WTC11 (cell line): ENCODE data around the gene SCYGR3. TPM values are rescaled to one million over a fixed set of nuclear protein-coding genes. Genes with fewer than 3 reads are reported as not detected.

Source experiments
- ATAC-seq: fragments of 200-7000 bp; cut with Tn5 transposase; 2 replicates; pipeline ENCODE4 v1.10.0; 2021; ENCODE audit warnings: mild to moderate bottlenecking, moderate library complexity
- CTCF ChIA-PET: fragments of 300-600 bp; sonication (Branson Sonifier 250); formaldehyde crosslinking; loops from one replicate; lab custom pipeline; 2021; ENCODE audit warnings: antibody characterized with exemption; lab: Charles Lee
- POLR2A ChIA-PET: fragments of 350-600 bp; sonication (Branson Sonifier 250); formaldehyde crosslinking; loops from one replicate; lab custom pipeline; 2021; ENCODE audit warnings: antibody characterized with exemption; lab: Charles Lee
- DNase-seq: peaks from one replicate; pipeline ENCODE4 v3.0.0; 2021; ENCODE audit warnings: low spot score
- H3K27ac Mint-ChIP-seq: 2 replicates; pipeline ENCODE4 v1.8.0; 2021; ENCODE audit warnings: mixed read lengths
- H3K27me3 Mint-ChIP-seq: 2 replicates; pipeline ENCODE4 v1.8.0; 2021; ENCODE audit warnings: low read depth, mild to moderate bottlenecking, moderate library complexity, mixed read lengths
- H3K36me3 Mint-ChIP-seq: 2 replicates; pipeline ENCODE4 v1.8.0; 2021; ENCODE audit warnings: mixed read lengths
- H3K4me1 Mint-ChIP-seq: 2 replicates; pipeline ENCODE4 v1.8.0; 2022; ENCODE audit warnings: mixed read lengths
- H3K4me3 Mint-ChIP-seq: 2 replicates; pipeline ENCODE4 v1.8.0; 2021; ENCODE audit warnings: mild to moderate bottlenecking, moderate library complexity, mixed read lengths
- H3K9me3 Mint-ChIP-seq: 2 replicates; pipeline ENCODE4 v1.8.0; 2021; ENCODE audit warnings: mixed read lengths
- CBFB ChIP-seq: sonication (generic); formaldehyde crosslinking; IDR thresholded peaks from 2 replicates; pipeline ENCODE4 v1.8.1; 2022; ENCODE audit warnings: mild to moderate bottlenecking, low read depth, missing genetic modification reagents
- CREB1 ChIP-seq: sonication (generic); formaldehyde crosslinking; IDR thresholded peaks from 2 replicates; pipeline ENCODE4 v1.8.0; 2023; ENCODE audit warnings: mild to moderate bottlenecking, missing genetic modification reagents
- CREM ChIP-seq: sonication (generic); formaldehyde crosslinking; IDR thresholded peaks from 2 replicates; pipeline ENCODE4 v1.8.1; 2022; ENCODE audit warnings: mild to moderate bottlenecking, missing genetic modification reagents, moderate library complexity
- EMX1 ChIP-seq: fragments of 250-450 bp; sonication (Bioruptor Pico); IDR thresholded peaks from 2 replicates; pipeline ENCODE4 v1.8.0; 2021; ENCODE audit warnings: mild to moderate bottlenecking
- FOXK1 ChIP-seq: sonication (generic); formaldehyde crosslinking; IDR thresholded peaks from 2 replicates; pipeline ENCODE4 v1.8.0; 2022; ENCODE audit warnings: mild to moderate bottlenecking, moderate library complexity, missing genetic modification reagents
- GTF2I ChIP-seq: fragments of 250-450 bp; sonication (Bioruptor Pico); conservative IDR thresholded peaks from 2 replicates; pipeline ENCODE4 v1.4.0; 2021; ENCODE audit warnings: mild to moderate bottlenecking
- JAZF1 ChIP-seq: fragments of 250-450 bp; sonication (Bioruptor Pico); IDR thresholded peaks from 2 replicates; pipeline ENCODE4 v1.9.0; 2021; ENCODE audit warnings: moderate library complexity, mild to moderate bottlenecking, inconsistent platforms
- NFE2L1 ChIP-seq: sonication (generic); formaldehyde crosslinking; IDR thresholded peaks from 2 replicates; pipeline ENCODE4 v1.8.1; 2023; ENCODE audit warnings: missing genetic modification reagents
- NFYB ChIP-seq: sonication (generic); formaldehyde crosslinking; conservative IDR thresholded peaks from 2 replicates; pipeline ENCODE4 v1.8.0; 2022; ENCODE audit warnings: low read depth, missing genetic modification reagents
- NR1H2 ChIP-seq: sonication (generic); formaldehyde crosslinking; IDR thresholded peaks from 2 replicates; pipeline ENCODE4 v1.9.0; 2021; ENCODE audit warnings: mild to moderate bottlenecking, moderate library complexity, missing genetic modification reagents
- NR2C2 ChIP-seq: sonication (generic); formaldehyde crosslinking; IDR thresholded peaks from 2 replicates; pipeline ENCODE4 v1.8.0; 2022; ENCODE audit warnings: mild to moderate bottlenecking, missing genetic modification reagents
- NR3C1 ChIP-seq: sonication (generic); formaldehyde crosslinking; conservative IDR thresholded peaks from 2 replicates; pipeline ENCODE4 v1.8.1; 2023; ENCODE audit warnings: low read depth, mild to moderate bottlenecking, missing genetic modification reagents
- OVOL2 ChIP-seq: fragments of 250-450 bp; sonication (Bioruptor Pico); IDR thresholded peaks from 2 replicates; pipeline ENCODE4 v1.9.0; 2021; ENCODE audit warnings: mild to moderate bottlenecking, borderline replicate concordance
- SOX15 ChIP-seq: fragments of 250-450 bp; sonication (Bioruptor Pico); IDR thresholded peaks from 2 replicates; pipeline ENCODE4 v1.9.0; 2021; ENCODE audit warnings: mild to moderate bottlenecking
- TCF7 ChIP-seq: sonication (generic); formaldehyde crosslinking; IDR thresholded peaks from 2 replicates; pipeline ENCODE4 v1.8.0; 2022; ENCODE audit warnings: mild to moderate bottlenecking, low read depth, missing genetic modification reagents, moderate library complexity
- ZBTB21 ChIP-seq: sonication (generic); formaldehyde crosslinking; IDR thresholded peaks from 2 replicates; pipeline ENCODE4 v1.8.1; 2023; ENCODE audit warnings: mild to moderate bottlenecking, missing genetic modification reagents, borderline replicate concordance
- ZNF219 ChIP-seq: sonication (generic); formaldehyde crosslinking; IDR thresholded peaks from 2 replicates; pipeline ENCODE4 v1.8.0; 2023; ENCODE audit warnings: missing genetic modification reagents, mild to moderate bottlenecking, borderline replicate concordance
- ZNF416 ChIP-seq: fragments of 250-450 bp; sonication (Bioruptor Pico); IDR thresholded peaks from 2 replicates; pipeline ENCODE4 v1.9.0; 2021; ENCODE audit warnings: mild to moderate bottlenecking, inconsistent platforms
- ZNF423 ChIP-seq: fragments of 250-450 bp; sonication (Bioruptor Pico); IDR thresholded peaks from 2 replicates; pipeline ENCODE4 v2.1.2; 2022; ENCODE audit warnings: mild to moderate bottlenecking, moderate library complexity
- total RNA-seq: library from RNA; stranded (reverse); gene quantifications from 3 replicates; pipeline ENCODE4 v1.2.3, GENCODE V29; 2021
- TF ChIP-seq, protein P1 (sequence below): sonication (generic); formaldehyde crosslinking; IDR thresholded peaks from 2 replicates; pipeline ENCODE4 v1.8.1; 2023; ENCODE audit warnings: mild to moderate bottlenecking, missing genetic modification reagents
- TF ChIP-seq, protein P2 (sequence below): sonication (generic); formaldehyde crosslinking; IDR thresholded peaks from 2 replicates; pipeline ENCODE4 v1.8.1; 2022; ENCODE audit warnings: low read depth, missing genetic modification reagents, borderline replicate concordance
- TF ChIP-seq, protein P3 (sequence below): sonication (generic); formaldehyde crosslinking; IDR thresholded peaks from 2 replicates; pipeline ENCODE4 v1.8.1; 2022; ENCODE audit warnings: missing genetic modification reagents, borderline replicate concordance
- TF ChIP-seq, protein P4 (sequence below): sonication (generic); formaldehyde crosslinking; IDR thresholded peaks from 2 replicates; pipeline ENCODE4 v1.8.0; 2022; ENCODE audit warnings: mild to moderate bottlenecking, missing genetic modification reagents
- TF ChIP-seq, protein P5 (sequence below): sonication (generic); formaldehyde crosslinking; IDR thresholded peaks from 2 replicates; pipeline ENCODE4 v1.8.1; 2022; ENCODE audit warnings: mild to moderate bottlenecking, moderate library complexity, missing genetic modification reagents
- TF ChIP-seq, protein P6 (sequence below): sonication (generic); formaldehyde crosslinking; conservative IDR thresholded peaks from 2 replicates; pipeline ENCODE4 v1.8.1; 2022; ENCODE audit warnings: mild to moderate bottlenecking, missing genetic modification reagents
- TF ChIP-seq, protein P7 (sequence below): sonication (generic); formaldehyde crosslinking; IDR thresholded peaks from 2 replicates; pipeline ENCODE4 v1.8.1; 2023; ENCODE audit warnings: mild to moderate bottlenecking, missing genetic modification reagents, moderate library complexity

SCYGR3 gene
- total RNA-seq, 1 experiment from 2014 or later = not detected

DNA sequence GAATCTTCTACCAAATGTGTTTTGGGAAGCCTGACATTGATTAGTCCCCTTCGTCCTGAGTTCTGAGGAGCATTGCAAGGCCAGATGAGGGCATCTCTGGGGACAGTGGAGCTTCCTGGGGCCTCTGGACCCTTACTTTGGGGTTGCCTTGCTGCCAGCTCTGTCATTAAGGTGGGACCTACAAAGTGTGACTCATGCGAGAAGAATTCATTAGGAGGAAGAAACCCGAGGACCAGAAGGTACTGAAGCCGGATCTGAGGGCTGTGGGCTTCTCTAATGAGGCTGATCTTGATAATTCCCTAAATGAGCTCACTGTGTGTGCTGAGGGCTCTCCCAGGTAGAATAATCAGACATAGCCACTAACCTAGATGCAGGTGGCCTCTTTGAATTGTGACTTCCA is 16.6 kb downstream of the SCYGR3 start:
- POLR2A ChIA-PET = interaction anchor here (0.6 kb wide), 1 partner anchor 362 kb away, joined by 3 read pairs; no protein-coding TSS in a partner anchor
- no peaks in the 10 kb centered on the region for H3K9me3 Mint-ChIP-seq
- DNase-seq (no peak), ATAC-seq (peak; percentile 67)
- CTCF ChIA-PET = interaction anchor here (1.1 to 1.7 kb wide), 3 partner anchors 60 to 192 kb away, joined by 3 to 7 read pairs (median 4); no protein-coding TSS in a partner anchor
- TF ChIP-seq, protein P1, sequence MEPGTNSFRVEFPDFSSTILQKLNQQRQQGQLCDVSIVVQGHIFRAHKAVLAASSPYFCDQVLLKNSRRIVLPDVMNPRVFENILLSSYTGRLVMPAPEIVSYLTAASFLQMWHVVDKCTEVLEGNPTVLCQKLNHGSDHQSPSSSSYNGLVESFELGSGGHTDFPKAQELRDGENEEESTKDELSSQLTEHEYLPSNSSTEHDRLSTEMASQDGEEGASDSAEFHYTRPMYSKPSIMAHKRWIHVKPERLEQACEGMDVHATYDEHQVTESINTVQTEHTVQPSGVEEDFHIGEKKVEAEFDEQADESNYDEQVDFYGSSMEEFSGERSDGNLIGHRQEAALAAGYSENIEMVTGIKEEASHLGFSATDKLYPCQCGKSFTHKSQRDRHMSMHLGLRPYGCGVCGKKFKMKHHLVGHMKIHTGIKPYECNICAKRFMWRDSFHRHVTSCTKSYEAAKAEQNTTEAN (CRISPR knock-in tag) = no peak
- no peak for TF ChIP-seq SOX15 (CRISPR knock-in tag)
- TF ChIP-seq, protein P2, sequence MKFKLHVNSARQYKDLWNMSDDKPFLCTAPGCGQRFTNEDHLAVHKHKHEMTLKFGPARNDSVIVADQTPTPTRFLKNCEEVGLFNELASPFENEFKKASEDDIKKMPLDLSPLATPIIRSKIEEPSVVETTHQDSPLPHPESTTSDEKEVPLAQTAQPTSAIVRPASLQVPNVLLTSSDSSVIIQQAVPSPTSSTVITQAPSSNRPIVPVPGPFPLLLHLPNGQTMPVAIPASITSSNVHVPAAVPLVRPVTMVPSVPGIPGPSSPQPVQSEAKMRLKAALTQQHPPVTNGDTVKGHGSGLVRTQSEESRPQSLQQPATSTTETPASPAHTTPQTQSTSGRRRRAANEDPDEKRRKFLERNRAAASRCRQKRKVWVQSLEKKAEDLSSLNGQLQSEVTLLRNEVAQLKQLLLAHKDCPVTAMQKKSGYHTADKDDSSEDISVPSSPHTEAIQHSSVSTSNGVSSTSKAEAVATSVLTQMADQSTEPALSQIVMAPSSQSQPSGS = no peak
- TF ChIP-seq ZNF416 (CRISPR knock-in tag) = no peak
- no peak for TF ChIP-seq OVOL2
- no peak for TF ChIP-seq CREB1 (CRISPR knock-in tag)
- no peak for TF ChIP-seq NFE2L1
- TF ChIP-seq EMX1 (CRISPR knock-in tag) = no peak
- no peak for TF ChIP-seq ZNF219 (CRISPR knock-in tag)
- TF ChIP-seq NR1H2 (CRISPR knock-in tag) = no peak
- TF ChIP-seq ZNF423 (CRISPR knock-in tag) = no peak
- H3K27ac Mint-ChIP-seq = peak overlapping the region; percentile 71; the same call in 1 of the 2 replicates
- no peak overlapping the region for H3K4me3 Mint-ChIP-seq
- no peaks in the 10 kb centered on the region for H3K27me3 Mint-ChIP-seq
- no peaks in the 10 kb centered on the region for H3K36me3 Mint-ChIP-seq
- H3K4me1 Mint-ChIP-seq = peaks cover 16% of the 10 kb centered on the region

DNA sequence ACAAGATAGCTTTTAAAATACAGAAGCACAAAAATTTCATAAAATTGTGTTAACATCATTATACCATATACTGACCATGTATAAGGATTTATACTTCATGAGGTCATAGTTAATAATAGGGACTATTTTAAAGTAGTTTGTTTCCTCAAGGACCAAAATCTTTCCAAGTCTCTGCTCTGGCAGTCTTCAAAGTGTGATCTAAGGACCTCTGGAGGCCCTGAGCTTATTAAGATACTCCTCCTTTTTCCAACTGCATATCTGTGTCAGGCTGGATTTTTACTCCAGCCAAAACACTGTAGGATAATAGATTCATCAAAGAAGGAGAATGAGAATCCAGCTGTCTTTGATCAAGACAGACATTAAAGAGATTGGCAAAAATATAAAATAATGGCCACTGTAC is 17.6 kb downstream of the SCYGR3 start:
- CTCF ChIA-PET = interaction anchor here (0.7 kb wide), 1 partner anchor 61 kb away, joined by 3 read pairs; no protein-coding TSS in a partner anchor
- ATAC-seq = no peak
- Mint-ChIP-seq H3K4me3 (no peak overlapping the region), H3K4me1 (peaks cover 16% of the 10 kb centered on the region), H3K27me3 (no peaks in the 10 kb centered on the region), H3K36me3 (no peaks in the 10 kb centered on the region), H3K9me3 (no peaks in the 10 kb centered on the region), H3K27ac (no peak overlapping the region)
- POLR2A ChIA-PET = interaction anchor here (1.0 kb wide), 1 partner anchor 121 kb away, joined by 3 read pairs; the partner anchor contains the start of gene SLC19A3
- TF ChIP-seq NR2C2 (CRISPR knock-in tag) (no peak), GTF2I (CRISPR knock-in tag) (no peak), NR3C1 (no peak), ZNF423 (CRISPR knock-in tag) (no peak), JAZF1 (no peak), NR1H2 (CRISPR knock-in tag) (no peak), NFYB (CRISPR knock-in tag) (no peak), TCF7 (CRISPR knock-in tag) (no peak), OVOL2 (no peak), CREM (no peak), FOXK1 (CRISPR knock-in tag) (no peak), CBFB (no peak), ZBTB21 (CRISPR knock-in tag) (no peak)
- TF ChIP-seq, protein P3, sequence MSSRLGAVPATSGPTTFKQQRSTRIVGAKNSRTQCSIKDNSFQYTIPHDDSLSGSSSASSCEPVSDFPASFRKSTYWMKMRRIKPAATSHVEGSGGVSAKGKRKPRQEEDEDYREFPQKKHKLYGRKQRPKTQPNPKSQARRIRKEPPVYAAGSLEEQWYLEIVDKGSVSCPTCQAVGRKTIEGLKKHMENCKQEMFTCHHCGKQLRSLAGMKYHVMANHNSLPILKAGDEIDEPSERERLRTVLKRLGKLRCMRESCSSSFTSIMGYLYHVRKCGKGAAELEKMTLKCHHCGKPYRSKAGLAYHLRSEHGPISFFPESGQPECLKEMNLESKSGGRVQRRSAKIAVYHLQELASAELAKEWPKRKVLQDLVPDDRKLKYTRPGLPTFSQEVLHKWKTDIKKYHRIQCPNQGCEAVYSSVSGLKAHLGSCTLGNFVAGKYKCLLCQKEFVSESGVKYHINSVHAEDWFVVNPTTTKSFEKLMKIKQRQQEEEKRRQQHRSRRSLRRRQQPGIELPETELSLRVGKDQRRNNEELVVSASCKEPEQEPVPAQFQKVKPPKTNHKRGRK = no peak
- TF ChIP-seq, protein P4, sequence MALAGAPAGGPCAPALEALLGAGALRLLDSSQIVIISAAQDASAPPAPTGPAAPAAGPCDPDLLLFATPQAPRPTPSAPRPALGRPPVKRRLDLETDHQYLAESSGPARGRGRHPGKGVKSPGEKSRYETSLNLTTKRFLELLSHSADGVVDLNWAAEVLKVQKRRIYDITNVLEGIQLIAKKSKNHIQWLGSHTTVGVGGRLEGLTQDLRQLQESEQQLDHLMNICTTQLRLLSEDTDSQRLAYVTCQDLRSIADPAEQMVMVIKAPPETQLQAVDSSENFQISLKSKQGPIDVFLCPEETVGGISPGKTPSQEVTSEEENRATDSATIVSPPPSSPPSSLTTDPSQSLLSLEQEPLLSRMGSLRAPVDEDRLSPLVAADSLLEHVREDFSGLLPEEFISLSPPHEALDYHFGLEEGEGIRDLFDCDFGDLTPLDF = no peak
- TF ChIP-seq, protein P5, sequence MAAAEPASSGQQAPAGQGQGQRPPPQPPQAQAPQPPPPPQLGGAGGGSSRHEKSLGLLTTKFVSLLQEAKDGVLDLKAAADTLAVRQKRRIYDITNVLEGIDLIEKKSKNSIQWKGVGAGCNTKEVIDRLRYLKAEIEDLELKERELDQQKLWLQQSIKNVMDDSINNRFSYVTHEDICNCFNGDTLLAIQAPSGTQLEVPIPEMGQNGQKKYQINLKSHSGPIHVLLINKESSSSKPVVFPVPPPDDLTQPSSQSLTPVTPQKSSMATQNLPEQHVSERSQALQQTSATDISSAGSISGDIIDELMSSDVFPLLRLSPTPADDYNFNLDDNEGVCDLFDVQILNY (CRISPR knock-in tag) = no peak
- TF ChIP-seq, protein P6, sequence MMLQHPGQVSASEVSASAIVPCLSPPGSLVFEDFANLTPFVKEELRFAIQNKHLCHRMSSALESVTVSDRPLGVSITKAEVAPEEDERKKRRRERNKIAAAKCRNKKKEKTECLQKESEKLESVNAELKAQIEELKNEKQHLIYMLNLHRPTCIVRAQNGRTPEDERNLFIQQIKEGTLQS (CRISPR knock-in tag) = no peak
- TF ChIP-seq, protein P7, sequence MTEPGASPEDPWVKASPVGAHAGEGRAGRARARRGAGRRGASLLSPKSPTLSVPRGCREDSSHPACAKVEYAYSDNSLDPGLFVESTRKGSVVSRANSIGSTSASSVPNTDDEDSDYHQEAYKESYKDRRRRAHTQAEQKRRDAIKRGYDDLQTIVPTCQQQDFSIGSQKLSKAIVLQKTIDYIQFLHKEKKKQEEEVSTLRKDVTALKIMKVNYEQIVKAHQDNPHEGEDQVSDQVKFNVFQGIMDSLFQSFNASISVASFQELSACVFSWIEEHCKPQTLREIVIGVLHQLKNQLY (CRISPR knock-in tag) = no peak
- no peak for DNase-seq
